Activated CD4-positive, alpha-beta T cell treated with anti-CD3 and anti-CD28 coated beads, Interleukin-2, amount 10 ng/mL, durations not matched to agents 7 days and 5 days (primary cell): Measurements from ENCODE around the gene ITM2C. TPM values are rescaled to one million over a fixed set of nuclear protein-coding genes. Genes with fewer than 3 reads are reported as not detected.

Experiments used
- CTCF ChIA-PET: fragments of 350-600 bp; sonication (Branson Sonifier 250); formaldehyde crosslinking; loops from one replicate; lab custom pipeline; 2021; ENCODE audit warnings: antibody characterized with exemption; lab: Charles Lee
- POLR2A ChIA-PET: fragments of 350-600 bp; sonication (Branson Sonifier 250); formaldehyde crosslinking; loops from one replicate; lab custom pipeline; 2021; ENCODE audit warnings: antibody characterized with exemption; lab: Charles Lee
- DNase-seq: peaks from one replicate; pipeline ENCODE4 v3.0.0-alpha.2; 2020
- H3K27ac Mint-ChIP-seq: one replicate; pipeline ENCODE4 v1.8.0; 2021; ENCODE audit warnings: mild to moderate bottlenecking, moderate library complexity, mixed read lengths
- H3K27me3 Mint-ChIP-seq: one replicate; pipeline ENCODE4 v1.8.0; 2021; ENCODE audit warnings: mixed read lengths
- H3K36me3 Mint-ChIP-seq: one replicate; pipeline ENCODE4 v1.8.0; 2021; ENCODE audit warnings: low read depth, mixed read lengths
- H3K4me1 Mint-ChIP-seq: one replicate; pipeline ENCODE4 v1.8.0; 2021; ENCODE audit warnings: mixed read lengths
- H3K4me3 Mint-ChIP-seq: one replicate; pipeline ENCODE4 v1.8.0; 2021; ENCODE audit warnings: mild to moderate bottlenecking, moderate library complexity, mixed read lengths
- H3K9me3 Mint-ChIP-seq: one replicate; pipeline ENCODE4 v1.8.0; 2021; ENCODE audit warnings: mixed read lengths
- total RNA-seq, 2 experiments: library from RNA; stranded (reverse); gene quantifications; one replicate each; pipeline ENCODE4 v1.2.3, GENCODE V29; 2021

Gene ITM2C
- total RNA-seq, 2 experiments from 2014 or later, result 29.4 to 30.4 TPM

- peak; percentile 34 for DNase-seq
- Mint-ChIP-seq H3K36me3 (no peaks in the 10 kb centered on the region), H3K27ac (peak overlapping the region; percentile 82), H3K4me3 (no peak overlapping the region), H3K9me3 (no peaks in the 10 kb centered on the region), H3K27me3 (no peaks in the 10 kb centered on the region), H3K4me1 (peaks cover 29% of the 10 kb centered on the region)
- CTCF ChIA-PET, result interaction anchor here (0.8 to 1.2 kb wide), 2 partner anchors 8 to 323 kb away, joined by 3 read pairs; no protein-coding TSS in a partner anchor
- POLR2A ChIA-PET, result interaction anchor here (0.5 kb wide), 1 partner anchor 381 kb away, joined by 5 read pairs; no protein-coding TSS in a partner anchor
Observed at GRCh38 chr2:230877759-230878598, 13.2 kb downstream of the ITM2C start.

GRCh38 chr2:230878599-230879188 lies 14.0 kb downstream of the ITM2C start:
- Mint-ChIP-seq H3K27ac (peak overlapping the region; percentile 13), H3K27me3 (no peaks in the 10 kb centered on the region), H3K9me3 (no peaks in the 10 kb centered on the region), H3K4me3 (no peak overlapping the region), H3K4me1 (peaks cover 29% of the 10 kb centered on the region), H3K36me3 (no peaks in the 10 kb centered on the region)
- ChIA-PET POLR2A (interaction anchor here (0.6 kb wide), 1 partner anchor 39 kb away, joined by 3 read pairs; no protein-coding TSS in a partner anchor), CTCF (interaction anchor here (0.8 to 1.2 kb wide), 3 partner anchors 9 to 322 kb away, joined by 3 read pairs; no protein-coding TSS in a partner anchor)
- DNase-seq, result no peak

- CTCF ChIA-PET, result interaction anchor here (0.5 to 0.9 kb wide), 2 partner anchors 107 to 125 kb away, joined by 3 read pairs; no protein-coding TSS in a partner anchor
- H3K27me3 Mint-ChIP-seq, result no peaks in the 10 kb centered on the region
- no peak overlapping the region for H3K4me3 Mint-ChIP-seq
- POLR2A ChIA-PET, result no interaction called here
- H3K4me1 Mint-ChIP-seq, result peaks cover 26% of the 10 kb centered on the region
- DNase-seq, result no peak
- no peaks in the 10 kb centered on the region for H3K9me3 Mint-ChIP-seq
- H3K36me3 Mint-ChIP-seq, result no peaks in the 10 kb centered on the region
- no peak overlapping the region for H3K27ac Mint-ChIP-seq
Observed at GRCh38 chr2:230879271-230879882, 14.6 kb downstream of the ITM2C start.

GRCh38 chr2:230879891-230880290 lies 15.1 kb downstream of the ITM2C start:
- CTCF ChIA-PET, result interaction anchor here (0.5 kb wide), 1 partner anchor 125 kb away, joined by 3 read pairs; no protein-coding TSS in a partner anchor
- DNase-seq, result no peak
- Mint-ChIP-seq H3K9me3 (no peaks in the 10 kb centered on the region), H3K27me3 (no peaks in the 10 kb centered on the region), H3K4me3 (no peak overlapping the region), H3K27ac (no peak overlapping the region), H3K36me3 (no peaks in the 10 kb centered on the region), H3K4me1 (peaks cover 24% of the 10 kb centered on the region)
- POLR2A ChIA-PET, result no interaction called here

GRCh38 chr2:230881840-230882239 lies 17.1 kb downstream of the ITM2C start:
- Mint-ChIP-seq H3K4me3 (no peak overlapping the region), H3K27ac (no peak overlapping the region), H3K36me3 (no peaks in the 10 kb centered on the region), H3K4me1 (peaks cover 28% of the 10 kb centered on the region), H3K27me3 (no peaks in the 10 kb centered on the region), H3K9me3 (no peaks in the 10 kb centered on the region)
- POLR2A ChIA-PET, result no interaction called here
- DNase-seq, result no peak
- CTCF ChIA-PET, result interaction anchor here (0.7 kb wide), 1 partner anchor 171 kb away, joined by 3 read pairs; no protein-coding TSS in a partner anchor

- Mint-ChIP-seq H3K27me3 (no peaks in the 10 kb centered on the region), H3K4me3 (no peak overlapping the region), H3K9me3 (no peaks in the 10 kb centered on the region), H3K36me3 (no peaks in the 10 kb centered on the region), H3K27ac (no peak overlapping the region), H3K4me1 (peaks cover 12% of the 10 kb centered on the region)
- DNase-seq, result no peak
- ChIA-PET POLR2A (no interaction called here), CTCF (interaction anchor here (1.1 to 1.2 kb wide), 2 partner anchors 13 to 54 kb away, joined by 3 to 4 read pairs; no protein-coding TSS in a partner anchor)
Observed at GRCh38 chr2:230885463-230886130, 20.9 kb downstream of the ITM2C start.

- ChIA-PET CTCF (interaction anchor here (1.1 to 1.2 kb wide), 2 partner anchors 13 to 54 kb away, joined by 3 to 4 read pairs; no protein-coding TSS in a partner anchor), POLR2A (no interaction called here)
- H3K36me3 Mint-ChIP-seq, result no peaks in the 10 kb centered on the region
- no peaks in the 10 kb centered on the region for H3K9me3 Mint-ChIP-seq
- H3K27ac Mint-ChIP-seq, result no peak overlapping the region
- peaks cover 15% of the 10 kb centered on the region for H3K4me1 Mint-ChIP-seq
- no peak overlapping the region for H3K4me3 Mint-ChIP-seq
- DNase-seq, result no peak
- H3K27me3 Mint-ChIP-seq, result peaks cover under 1% of the 10 kb centered on the region
Observed at GRCh38 chr2:230886206-230886605, 21.5 kb downstream of the ITM2C start.

GRCh38 chr2:230886671-230887071 lies 21.9 kb downstream of the ITM2C start:
- H3K4me3 Mint-ChIP-seq, result no peak overlapping the region
- no peaks in the 10 kb centered on the region for H3K36me3 Mint-ChIP-seq
- no peak overlapping the region for H3K27ac Mint-ChIP-seq
- peaks cover 18% of the 10 kb centered on the region for H3K4me1 Mint-ChIP-seq
- H3K9me3 Mint-ChIP-seq, result no peaks in the 10 kb centered on the region
- CTCF ChIA-PET, result interaction anchor here (1.0 to 1.1 kb wide), 2 partner anchors 9 to 53 kb away, joined by 3 read pairs; no protein-coding TSS in a partner anchor
- POLR2A ChIA-PET, result no interaction called here
- peaks cover 4% of the 10 kb centered on the region for H3K27me3 Mint-ChIP-seq
- DNase-seq, result no peak

- Mint-ChIP-seq H3K27ac (no peak overlapping the region), H3K27me3 (peaks cover 7% of the 10 kb centered on the region), H3K4me3 (no peak overlapping the region), H3K9me3 (no peaks in the 10 kb centered on the region), H3K36me3 (no peaks in the 10 kb centered on the region), H3K4me1 (peaks cover 18% of the 10 kb centered on the region)
- ChIA-PET POLR2A (no interaction called here), CTCF (interaction anchor here (1.0 kb wide), 1 partner anchor 9 kb away, joined by 3 read pairs; no protein-coding TSS in a partner anchor)
- no peak for DNase-seq
Observed at GRCh38 chr2:230887342-230887741, 22.6 kb downstream of the ITM2C start.

GRCh38 chr2:230888824-230889400 lies 24.2 kb downstream of the ITM2C start:
- DNase-seq, result no peak
- H3K36me3 Mint-ChIP-seq, result no peaks in the 10 kb centered on the region
- no peak overlapping the region for H3K27ac Mint-ChIP-seq
- H3K4me3 Mint-ChIP-seq, result no peak overlapping the region
- peaks cover 13% of the 10 kb centered on the region for H3K27me3 Mint-ChIP-seq
- no peaks in the 10 kb centered on the region for H3K9me3 Mint-ChIP-seq
- peaks cover 19% of the 10 kb centered on the region for H3K4me1 Mint-ChIP-seq
- ChIA-PET POLR2A (no interaction called here), CTCF (interaction anchor here (0.8 kb wide), 1 partner anchor 16 kb away, joined by 3 read pairs; no protein-coding TSS in a partner anchor)

- peaks cover 29% of the 10 kb centered on the region for H3K4me1 Mint-ChIP-seq
- no peak overlapping the region for H3K27ac Mint-ChIP-seq
- H3K36me3 Mint-ChIP-seq, result no peaks in the 10 kb centered on the region
- CTCF ChIA-PET, result interaction anchor here (1.7 kb wide), 1 partner anchor 15 kb away, joined by 5 read pairs; no protein-coding TSS in a partner anchor
- DNase-seq, result no peak
- peaks cover 13% of the 10 kb centered on the region for H3K27me3 Mint-ChIP-seq
- no peaks in the 10 kb centered on the region for H3K9me3 Mint-ChIP-seq
- H3K4me3 Mint-ChIP-seq, result no peak overlapping the region
- POLR2A ChIA-PET, result no interaction called here
Observed at GRCh38 chr2:230889911-230890601, 25.3 kb downstream of the ITM2C start.
